Effector memory CD4-positive, alpha-beta T cell (primary cell): ENCODE measurements around the gene MYL12A.
A peak's percentile ranks its signal among the peaks of the same experiment; 100 is the strongest.
"Not testable (repeated sequence)": the region's sequence is repeated elsewhere in the genome, so short reads cannot be mapped to it uniquely, and the experiment has no call there.

Source experiments
- DNase-seq, 3 donors: peaks; one replicate each; pipeline ENCODE4 v3.0.0-alpha.2; 2020
- H3K27ac ChIP-seq: 2 replicates; pipeline ENCODE4 v1.7.0; 2013; ENCODE audit warnings: mild to moderate bottlenecking, low read length, moderate library complexity; ENCODE audit not compliant: insufficient read depth, poor library complexity, severe bottlenecking
- H3K27me3 ChIP-seq: replicated peaks from 2 replicates; pipeline ENCODE4 v1.7.0; 2013; ENCODE audit warnings: mild to moderate bottlenecking, low read length; ENCODE audit not compliant: insufficient read depth, control insufficient read depth, poor library complexity, severe bottlenecking
- H3K36me3 ChIP-seq: 2 replicates; pipeline ENCODE4 v1.7.0; 2013; ENCODE audit warnings: mild to moderate bottlenecking, low read length, moderate library complexity; ENCODE audit not compliant: control insufficient read depth, insufficient read depth
- H3K4me1 ChIP-seq: 2 replicates; pipeline ENCODE4 v1.7.0; 2013; ENCODE audit warnings: low read length, mild to moderate bottlenecking; ENCODE audit not compliant: control insufficient read depth, insufficient read depth, poor library complexity, severe bottlenecking
- H3K4me3 ChIP-seq: 2 replicates; pipeline ENCODE4 v1.7.0; 2013; ENCODE audit warnings: low read length, low read depth, mild to moderate bottlenecking; ENCODE audit not compliant: insufficient read depth, poor library complexity, severe bottlenecking
- H3K9me3 ChIP-seq: 2 replicates; pipeline ENCODE4 v1.7.0; 2013; ENCODE audit warnings: mild to moderate bottlenecking, low read length, moderate library complexity; ENCODE audit not compliant: control insufficient read depth
- total RNA-seq, 3 donors: gene quantifications; one replicate each; lab custom pipeline; 2026; lab: John Stamatoyannopoulos, UW

Gene MYL12A
- 271 to 397 (median 286) reads per million in 3 donors for total RNA-seq

GRCh38 chr18:3247240-3248061 lies at the start of gene MYL12A:
MYL12A (plus strand) TSS chr18:3247801; CDS start chr18:3253248, 5,447 bp downstream.
- DNase-seq = peak; percentile 79 to 86 (median 84)
- no peaks in the 10 kb centered on the region for H3K9me3 ChIP-seq
- peak within 1 kb of the TSS; percentile 79 for H3K4me3 ChIP-seq
- no peaks in the 10 kb centered on the region for H3K36me3 ChIP-seq
- peak within 1 kb of the TSS; percentile 85 for H3K27ac ChIP-seq
- H3K4me1 ChIP-seq = peaks cover 20% of the 10 kb centered on the region
- no peaks in the 10 kb centered on the region for H3K27me3 ChIP-seq

GRCh38 chr18:3198260-3198860 lies 49.2 kb upstream of the MYL12A start:
- H3K27me3 ChIP-seq, H3K4me1 ChIP-seq, H3K36me3 ChIP-seq, H3K27ac ChIP-seq, H3K9me3 ChIP-seq, H3K4me3 ChIP-seq, DNase-seq: not testable (repeated sequence)

GRCh38 chr18:3199942-3200645 lies 47.5 kb upstream of the MYL12A start:
- Histone ChIP-seq H3K27ac (no peak overlapping the region), H3K9me3 (no peaks in the 10 kb centered on the region), H3K27me3 (no peaks in the 10 kb centered on the region), H3K4me3 (no peak overlapping the region), H3K4me1 (no peaks in the 10 kb centered on the region), H3K36me3 (no peaks in the 10 kb centered on the region)
- no peak for DNase-seq

- no peaks in the 10 kb centered on the region for H3K27me3 ChIP-seq
- no peak overlapping the region for H3K4me3 ChIP-seq
- H3K36me3 ChIP-seq = no peaks in the 10 kb centered on the region
- H3K9me3 ChIP-seq = no peaks in the 10 kb centered on the region
- H3K27ac ChIP-seq = no peak overlapping the region
- no peaks in the 10 kb centered on the region for H3K4me1 ChIP-seq
- DNase-seq = no peak
Observed at GRCh38 chr18:3205239-3205638, 42.4 kb upstream of the MYL12A start.

GRCh38 chr18:3207565-3207964 lies 40.0 kb upstream of the MYL12A start:
- H3K4me3 ChIP-seq = no peak overlapping the region
- no peaks in the 10 kb centered on the region for H3K9me3 ChIP-seq
- H3K4me1 ChIP-seq = no peaks in the 10 kb centered on the region
- no peaks in the 10 kb centered on the region for H3K27me3 ChIP-seq
- DNase-seq = no peak
- H3K27ac ChIP-seq = no peak overlapping the region
- H3K36me3 ChIP-seq = no peaks in the 10 kb centered on the region

- peaks cover 5% of the 10 kb centered on the region for H3K4me1 ChIP-seq
- H3K27ac ChIP-seq = no peak overlapping the region
- no peaks in the 10 kb centered on the region for H3K9me3 ChIP-seq
- H3K27me3 ChIP-seq = no peaks in the 10 kb centered on the region
- H3K4me3 ChIP-seq = no peak overlapping the region
- no peaks in the 10 kb centered on the region for H3K36me3 ChIP-seq
- DNase-seq = no peak
Observed at GRCh38 chr18:3209859-3210569, 37.6 kb upstream of the MYL12A start.

GRCh38 chr18:3211236-3211992 lies 36.2 kb upstream of the MYL12A start:
- Histone ChIP-seq H3K4me3 (no peak overlapping the region), H3K36me3 (no peaks in the 10 kb centered on the region), H3K4me1 (peaks cover 5% of the 10 kb centered on the region), H3K9me3 (no peaks in the 10 kb centered on the region), H3K27me3 (no peaks in the 10 kb centered on the region), H3K27ac (no peak overlapping the region)
- DNase-seq = no peak

- no peaks in the 10 kb centered on the region for H3K27me3 ChIP-seq
- no peak overlapping the region for H3K4me3 ChIP-seq
- no peak overlapping the region for H3K27ac ChIP-seq
- no peaks in the 10 kb centered on the region for H3K9me3 ChIP-seq
- no peaks in the 10 kb centered on the region for H3K36me3 ChIP-seq
- no peak for DNase-seq
- peaks cover 5% of the 10 kb centered on the region for H3K4me1 ChIP-seq
Observed at GRCh38 chr18:3212657-3213056, 34.9 kb upstream of the MYL12A start.

GRCh38 chr18:3213300-3214059 lies 34.1 kb upstream of the MYL12A start:
- H3K4me3 ChIP-seq = no peak overlapping the region
- H3K9me3 ChIP-seq = no peaks in the 10 kb centered on the region
- peaks cover 5% of the 10 kb centered on the region for H3K4me1 ChIP-seq
- H3K36me3 ChIP-seq = no peaks in the 10 kb centered on the region
- DNase-seq = no peak
- no peak overlapping the region for H3K27ac ChIP-seq
- H3K27me3 ChIP-seq = no peaks in the 10 kb centered on the region
